Measurements from ENCODE around the gene SNX12. TPM values are rescaled to one million over a fixed set of nuclear protein-coding genes. Genes with fewer than 3 reads are reported as not detected.

SNX12 gene
- total RNA-seq = 56.0 and 57.1 TPM in 2 replicates

GRCh38 chrX:71068044-71068918 is at the start of gene SNX12:
SNX12 (minus strand) TSS chrX:71068334; CDS start chrX:71068306, 28 bp downstream.
- H3K4me3 Mint-ChIP-seq = peak within 1 kb of the TSS; percentile 99
- H3K4me1 Mint-ChIP-seq = peaks cover 19% of the 10 kb centered on the region
- H3K9me3 Mint-ChIP-seq = no peaks in the 10 kb centered on the region
- peak within 1 kb of the TSS; percentile 96 for H3K27ac Mint-ChIP-seq
- intact Hi-C loops (cut with micrococcal nuclease) = loop anchor here (1.0 to 2.0 kb wide), 5 partner anchors 27 to 299 kb away; partner anchors contain the start of genes FOXO4, MED12, NONO and TAF1
- peaks cover 9% of the 10 kb centered on the region for H3K36me3 Mint-ChIP-seq (ENCODE audit: low read depth)
- H3K27me3 Mint-ChIP-seq = peaks cover 9% of the 10 kb centered on the region
- DNase-seq = peak; percentile 95

- Mint-ChIP-seq H3K27me3 (no peaks in the 10 kb centered on the region), H3K9me3 (no peaks in the 10 kb centered on the region), H3K27ac (no peak overlapping the region), H3K4me1 (peaks cover 15% of the 10 kb centered on the region), H3K4me3 (peak overlapping the region; percentile 12), H3K36me3 (ENCODE audit: low read depth) (peaks cover 13% of the 10 kb centered on the region)
- no peak for DNase-seq
- intact Hi-C loops (cut with micrococcal nuclease) = no loop called here
These were observed 49.2 kb upstream of the SNX12 start for GRCh38 chrX:71117358-71117757.

- peak overlapping the region; percentile 100 for H3K4me3 Mint-ChIP-seq
- peaks cover 45% of the 10 kb centered on the region for H3K36me3 Mint-ChIP-seq (ENCODE audit: low read depth)
- peak overlapping the region; percentile 95 for H3K27ac Mint-ChIP-seq
- intact Hi-C loops (cut with micrococcal nuclease) = loop anchor here (1.0 to 5.0 kb wide), 4 partner anchors 9 to 420 kb away; partner anchors contain the start of genes OGT and TAF1
- no peaks in the 10 kb centered on the region for H3K27me3 Mint-ChIP-seq
- peaks cover 27% of the 10 kb centered on the region for H3K4me1 Mint-ChIP-seq
- no peak for DNase-seq
- no peaks in the 10 kb centered on the region for H3K9me3 Mint-ChIP-seq
These were observed 43.8 kb upstream of the SNX12 start for GRCh38 chrX:71111921-71112431.

- Mint-ChIP-seq H3K27ac (peak within 1 kb of the TSS; percentile 95), H3K36me3 (ENCODE audit: low read depth) (peaks cover 49% of the 10 kb centered on the region), H3K27me3 (no peaks in the 10 kb centered on the region), H3K4me3 (peak within 1 kb of the TSS; percentile 100), H3K4me1 (peaks cover 31% of the 10 kb centered on the region), H3K9me3 (no peaks in the 10 kb centered on the region)
- intact Hi-C loops (cut with micrococcal nuclease) = loop anchor here (1.0 to 5.0 kb wide), 4 partner anchors 8 to 421 kb away; partner anchors contain the start of genes OGT and TAF1
- peak; percentile 93 for DNase-seq
These were observed 43.2 kb upstream of the SNX12 start, which contains the start of gene IL2RG for GRCh38 chrX:71111141-71111843. IL2RG (minus strand) TSS chrX:71111577; CDS start chrX:71111539, 38 bp downstream.

- H3K27me3 Mint-ChIP-seq = no peaks in the 10 kb centered on the region
- intact Hi-C loops (cut with micrococcal nuclease) = loop anchor here (10.0 kb wide), 1 partner anchor 146 kb away; the partner anchor contains the start of gene ZMYM3
These were observed 40.9 kb upstream of the SNX12 start for GRCh38 chrX:71109051-71109450.

GRCh38 chrX:71107762-71108360 is 39.7 kb upstream of the SNX12 start:
- Mint-ChIP-seq H3K27ac (peak overlapping the region; percentile 89), H3K27me3 (no peaks in the 10 kb centered on the region), H3K4me1 (peaks cover 53% of the 10 kb centered on the region), H3K9me3 (no peaks in the 10 kb centered on the region), H3K4me3 (peak overlapping the region; percentile 100), H3K36me3 (ENCODE audit: low read depth) (peaks cover 71% of the 10 kb centered on the region)
- peak; percentile 79 for DNase-seq
- intact Hi-C loops (cut with micrococcal nuclease) = loop anchor here (10.0 kb wide), 1 partner anchor 147 kb away; the partner anchor contains the start of gene ZMYM3

More at GRCh38 chrX:71109051-71109450, 40.9 kb upstream of the SNX12 start:
- Mint-ChIP-seq H3K4me3 (peak overlapping the region; percentile 100), H3K36me3 (ENCODE audit: low read depth) (peaks cover 66% of the 10 kb centered on the region), H3K4me1 (peaks cover 45% of the 10 kb centered on the region), H3K27ac (peak overlapping the region; percentile 95), H3K9me3 (no peaks in the 10 kb centered on the region)
- DNase-seq = peak; percentile 63

GRCh38 chrX:71107245-71107644 is 39.1 kb upstream of the SNX12 start:
- Mint-ChIP-seq H3K36me3 (ENCODE audit: low read depth) (peaks cover 72% of the 10 kb centered on the region), H3K4me1 (peaks cover 55% of the 10 kb centered on the region)

GRCh38 chrX:71106427-71106826 is 38.3 kb upstream of the SNX12 start, which contains the start of gene CXorf65:
CXorf65 (minus strand) TSS chrX:71106740; CDS start chrX:71106556, 184 bp downstream.
- H3K27ac Mint-ChIP-seq = peak within 1 kb of the TSS; percentile 81
- peak; percentile 68 for DNase-seq
- intact Hi-C loops (cut with micrococcal nuclease) = loop anchor here (10.0 kb wide), 1 partner anchor 148 kb away; the partner anchor contains the start of gene ZMYM3
- peaks cover 74% of the 10 kb centered on the region for H3K36me3 Mint-ChIP-seq (ENCODE audit: low read depth)
- H3K27me3 Mint-ChIP-seq = no peaks in the 10 kb centered on the region
- H3K4me1 Mint-ChIP-seq = peaks cover 52% of the 10 kb centered on the region
- H3K4me3 Mint-ChIP-seq = peak within 1 kb of the TSS; percentile 100
- H3K9me3 Mint-ChIP-seq = no peaks in the 10 kb centered on the region

More at GRCh38 chrX:71107245-71107644, 39.1 kb upstream of the SNX12 start:
- intact Hi-C loops (cut with micrococcal nuclease) = loop anchor here (10.0 kb wide), 1 partner anchor 148 kb away; the partner anchor contains the start of gene ZMYM3
- Mint-ChIP-seq H3K27me3 (no peaks in the 10 kb centered on the region), H3K27ac (peak overlapping the region; percentile 61), H3K9me3 (no peaks in the 10 kb centered on the region), H3K4me3 (peak overlapping the region; percentile 100)
- DNase-seq = no peak

GRCh38 chrX:71105628-71106027 is 37.5 kb upstream of the SNX12 start:
- peak overlapping the region; percentile 81 for H3K27ac Mint-ChIP-seq
- H3K27me3 Mint-ChIP-seq = no peaks in the 10 kb centered on the region
- DNase-seq = peak; percentile 66
- H3K4me1 Mint-ChIP-seq = peaks cover 52% of the 10 kb centered on the region
- intact Hi-C loops (cut with micrococcal nuclease) = loop anchor here (10.0 kb wide), 1 partner anchor 149 kb away; the partner anchor contains the start of gene ZMYM3
- peak overlapping the region; percentile 74 for H3K4me3 Mint-ChIP-seq
- H3K9me3 Mint-ChIP-seq = no peaks in the 10 kb centered on the region
- peaks cover 66% of the 10 kb centered on the region for H3K36me3 Mint-ChIP-seq (ENCODE audit: low read depth)

- H3K27me3 Mint-ChIP-seq = no peaks in the 10 kb centered on the region
- intact Hi-C loops (cut with micrococcal nuclease) = loop anchor here (1.0 to 10.0 kb wide), 3 partner anchors 8 to 151 kb away; partner anchors contain the start of genes IL2RG, MED12 and ZMYM3
- peak; percentile 82 for DNase-seq
- no peaks in the 10 kb centered on the region for H3K9me3 Mint-ChIP-seq
- H3K4me1 Mint-ChIP-seq = peaks cover 60% of the 10 kb centered on the region
- H3K27ac Mint-ChIP-seq = peak overlapping the region; percentile 92
- H3K36me3 Mint-ChIP-seq (ENCODE audit: low read depth) = peaks cover 43% of the 10 kb centered on the region
- H3K4me3 Mint-ChIP-seq = peak overlapping the region; percentile 83
These were observed 35.2 kb upstream of the SNX12 start for GRCh38 chrX:71103110-71103983.

GRCh38 chrX:71102292-71102691 is 34.2 kb upstream of the SNX12 start:
- intact Hi-C loops (cut with micrococcal nuclease) = loop anchor here (10.0 kb wide), 1 partner anchor 153 kb away; the partner anchor contains the start of gene ZMYM3
- H3K4me3 Mint-ChIP-seq = no peak overlapping the region
- H3K9me3 Mint-ChIP-seq = no peaks in the 10 kb centered on the region
- H3K27me3 Mint-ChIP-seq = no peaks in the 10 kb centered on the region
- H3K27ac Mint-ChIP-seq = peak overlapping the region; percentile 92
- H3K4me1 Mint-ChIP-seq = peaks cover 58% of the 10 kb centered on the region
- H3K36me3 Mint-ChIP-seq (ENCODE audit: low read depth) = peaks cover 33% of the 10 kb centered on the region
- no peak for DNase-seq
